ENCODE data around the gene GRID1.

Gene GRID1

DNA sequence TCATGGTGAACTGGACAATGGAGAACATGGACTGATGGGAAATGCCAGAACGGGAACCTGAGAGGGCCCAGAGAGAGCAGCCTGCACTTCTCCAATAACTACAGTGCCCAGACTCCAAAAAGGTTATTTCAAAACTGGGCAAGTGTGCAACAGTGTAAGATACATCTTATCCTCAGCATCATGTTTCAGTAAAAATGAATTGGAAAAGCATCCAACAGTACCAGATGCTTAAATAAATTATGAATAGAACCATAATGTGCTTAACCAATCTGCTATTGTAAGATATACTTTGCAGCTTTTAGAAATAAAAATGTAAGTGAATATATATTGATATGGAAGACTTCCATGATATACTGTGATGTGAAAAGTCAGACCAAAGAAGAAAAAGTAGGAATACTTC lies 303.3 kb downstream of the GRID1 start:
- Mint-ChIP-seq H3K9me3 (no peaks in the 10 kb centered on the region), H3K36me3 (no peaks in the 10 kb centered on the region), H3K27me3 (peaks cover 4 to 38% of the 10 kb centered on the region in 2 donors), H3K4me3 (no peak overlapping the region), H3K27ac (no peak overlapping the region), H3K4me1 (no peaks in the 10 kb centered on the region)
- DNase-seq (no peak), ATAC-seq (replicated peaks) (no peak)

GRCh38 chr10:86062647-86063145 lies 303.9 kb downstream of the GRID1 start:
- Mint-ChIP-seq H3K36me3 (no peaks in the 10 kb centered on the region), H3K27me3 (peaks cover 4 to 38% of the 10 kb centered on the region in 2 donors), H3K4me1 (no peaks in the 10 kb centered on the region), H3K9me3 (no peaks in the 10 kb centered on the region), H3K4me3 (no peak overlapping the region), H3K27ac (no peak overlapping the region)
- ATAC-seq (replicated peaks): no peak
- no peak for DNase-seq

DNA sequence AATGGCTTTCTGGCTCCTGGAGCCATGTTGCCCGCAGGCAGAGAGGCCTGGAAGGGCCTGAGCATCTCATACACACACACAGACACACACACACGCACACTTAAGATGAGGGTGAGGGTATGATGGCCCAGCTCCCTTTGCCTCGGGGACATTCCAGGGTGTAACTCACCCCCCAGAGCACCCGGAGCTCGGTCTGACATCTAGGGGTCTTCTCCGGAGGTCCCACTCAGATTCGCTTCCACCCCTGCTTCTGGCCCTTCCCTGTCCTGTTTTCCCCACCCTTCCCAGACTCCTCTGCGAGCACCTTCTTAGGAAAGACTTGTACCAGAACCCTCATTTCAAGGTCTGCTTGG lies 304.4 kb downstream of the GRID1 start:
- Mint-ChIP-seq H3K36me3 (no peaks in the 10 kb centered on the region), H3K27ac (no peak overlapping the region), H3K4me1 (no peaks in the 10 kb centered on the region)

GRCh38 chr10:86061278-86062197 lies 305.1 kb downstream of the GRID1 start:
- ATAC-seq (replicated peaks) (no peak), DNase-seq (no peak)
- Mint-ChIP-seq H3K27ac (no peak overlapping the region), H3K27me3 (peaks cover 4 to 39% of the 10 kb centered on the region in 2 donors), H3K4me1 (no peaks in the 10 kb centered on the region), H3K36me3 (no peaks in the 10 kb centered on the region), H3K9me3 (no peaks in the 10 kb centered on the region), H3K4me3 (no peak overlapping the region)

More for the DNA sequence above, 304.4 kb downstream of the GRID1 start:
- H3K9me3 Mint-ChIP-seq: no peaks in the 10 kb centered on the region
- H3K27me3 Mint-ChIP-seq: peaks cover 4 to 38% of the 10 kb centered on the region in 2 donors
- no peak overlapping the region for H3K4me3 Mint-ChIP-seq
- ATAC-seq (replicated peaks) (no peak), DNase-seq (no peak)

GRCh38 chr10:86060386-86061277 lies 306.0 kb downstream of the GRID1 start:
- no peak for ATAC-seq (replicated peaks)
- H3K4me1 Mint-ChIP-seq: no peaks in the 10 kb centered on the region
- H3K4me3 Mint-ChIP-seq: no peak overlapping the region
- H3K27me3 Mint-ChIP-seq: peaks cover 4 to 38% of the 10 kb centered on the region in 2 donors
- H3K36me3 Mint-ChIP-seq: no peaks in the 10 kb centered on the region
- H3K27ac Mint-ChIP-seq: no peak overlapping the region
- no peaks in the 10 kb centered on the region for H3K9me3 Mint-ChIP-seq
- no peak for DNase-seq

- H3K9me3 Mint-ChIP-seq: no peaks in the 10 kb centered on the region
- H3K27me3 Mint-ChIP-seq: peaks cover 4 to 31% of the 10 kb centered on the region in 2 donors
- H3K36me3 Mint-ChIP-seq: no peaks in the 10 kb centered on the region
These were observed 306.7 kb downstream of the GRID1 start for GRCh38 chr10:86059892-86060291.

GRCh38 chr10:86058964-86059363 lies 307.6 kb downstream of the GRID1 start:
- Mint-ChIP-seq H3K27me3 (peaks cover 4 to 31% of the 10 kb centered on the region in 2 donors), H3K4me1 (no peaks in the 10 kb centered on the region), H3K36me3 (no peaks in the 10 kb centered on the region), H3K4me3 (no peak overlapping the region), H3K27ac (no peak overlapping the region), H3K9me3 (no peaks in the 10 kb centered on the region)
- DNase-seq (no peak), ATAC-seq (replicated peaks) (no peak)

More at GRCh38 chr10:86059892-86060291, 306.7 kb downstream of the GRID1 start:
- no peak overlapping the region for H3K27ac Mint-ChIP-seq
- ATAC-seq (replicated peaks): no peak
- DNase-seq: no peak
- no peak overlapping the region for H3K4me3 Mint-ChIP-seq
- no peaks in the 10 kb centered on the region for H3K4me1 Mint-ChIP-seq

DNA sequence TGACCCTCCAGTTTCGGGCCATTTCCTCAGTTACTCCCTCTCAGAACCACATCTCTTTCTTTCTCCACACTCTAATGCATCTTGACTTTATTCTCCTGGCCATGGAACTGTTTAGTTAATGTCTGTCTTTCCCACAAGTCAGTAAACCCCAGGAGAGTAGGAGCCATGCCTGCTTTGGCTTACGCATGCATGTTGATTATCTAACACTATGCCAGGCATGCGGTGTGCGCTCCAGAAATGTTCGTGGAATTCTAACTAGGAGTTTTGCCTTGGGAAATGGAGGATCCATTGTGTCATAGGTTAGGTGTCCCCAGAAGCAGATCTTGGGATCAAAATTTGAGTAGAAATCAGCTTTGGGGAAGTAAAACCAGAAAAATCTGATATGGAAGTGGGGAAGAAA lies 308.9 kb downstream of the GRID1 start:
- H3K36me3 Mint-ChIP-seq: no peaks in the 10 kb centered on the region
- H3K4me3 Mint-ChIP-seq: no peak overlapping the region
- no peak overlapping the region for H3K27ac Mint-ChIP-seq
- ATAC-seq (replicated peaks) (no peak), DNase-seq (no peak)
- no peaks in the 10 kb centered on the region for H3K9me3 Mint-ChIP-seq
- H3K4me1 Mint-ChIP-seq: no peaks in the 10 kb centered on the region
- H3K27me3 Mint-ChIP-seq: peaks cover 8 to 27% of the 10 kb centered on the region in 2 donors

GRCh38 chr10:86056672-86057071 lies 309.9 kb downstream of the GRID1 start:
- H3K9me3 Mint-ChIP-seq: no peaks in the 10 kb centered on the region
- no peak overlapping the region for H3K27ac Mint-ChIP-seq
- H3K4me3 Mint-ChIP-seq: no peak overlapping the region
- H3K36me3 Mint-ChIP-seq: no peaks in the 10 kb centered on the region
- ATAC-seq (replicated peaks) (peak in 1 of 2 donors; percentile 10), DNase-seq (no peak)
- H3K4me1 Mint-ChIP-seq: no peaks in the 10 kb centered on the region
- peaks cover 7 to 16% of the 10 kb centered on the region in 2 donors for H3K27me3 Mint-ChIP-seq

GRCh38 chr10:86055928-86056327 lies 310.7 kb downstream of the GRID1 start:
- Mint-ChIP-seq H3K4me1 (no peaks in the 10 kb centered on the region), H3K27ac (no peak overlapping the region), H3K36me3 (no peaks in the 10 kb centered on the region), H3K4me3 (no peak overlapping the region), H3K27me3 (peaks cover 5 to 9% of the 10 kb centered on the region in 2 donors), H3K9me3 (no peaks in the 10 kb centered on the region)
- DNase-seq (no peak), ATAC-seq (replicated peaks) (no peak)

GRCh38 chr10:86053675-86054074 lies 312.9 kb downstream of the GRID1 start:
- H3K27me3 Mint-ChIP-seq: peaks cover 9 to 12% of the 10 kb centered on the region in 2 donors

GRCh38 chr10:86051586-86051985 lies 315.0 kb downstream of the GRID1 start:
- Mint-ChIP-seq H3K9me3 (no peaks in the 10 kb centered on the region), H3K27ac (no peak overlapping the region), H3K4me1 (no peaks in the 10 kb centered on the region), H3K4me3 (no peak overlapping the region), H3K27me3 (peaks cover 9 to 17% of the 10 kb centered on the region in 2 donors), H3K36me3 (no peaks in the 10 kb centered on the region)
- DNase-seq: no peak
- ATAC-seq (replicated peaks): no peak

More at GRCh38 chr10:86053675-86054074, 312.9 kb downstream of the GRID1 start:
- Mint-ChIP-seq H3K27ac (no peak overlapping the region), H3K36me3 (no peaks in the 10 kb centered on the region), H3K4me3 (no peak overlapping the region), H3K4me1 (no peaks in the 10 kb centered on the region), H3K9me3 (no peaks in the 10 kb centered on the region)
- DNase-seq (no peak), ATAC-seq (replicated peaks) (no peak)

DNA sequence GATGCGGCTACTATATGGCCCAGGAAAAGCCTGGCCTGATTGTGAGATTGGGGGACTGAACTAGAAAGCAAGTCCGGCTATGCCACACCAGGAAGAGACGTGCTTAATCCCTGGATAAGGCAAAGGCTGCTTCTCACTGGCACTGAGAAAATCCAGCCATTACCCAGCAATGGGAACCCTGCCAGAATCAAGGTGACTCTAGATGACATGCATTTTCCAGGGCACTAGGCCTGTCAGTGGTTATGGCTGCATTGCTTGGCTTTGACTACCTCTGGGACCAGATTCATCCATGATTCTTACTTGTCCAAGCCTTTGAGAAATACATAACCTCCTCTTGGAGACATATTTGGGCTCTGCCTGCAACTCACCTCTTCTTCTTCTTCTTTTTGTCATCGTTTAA lies 317.2 kb downstream of the GRID1 start:
- no peaks in the 10 kb centered on the region for H3K4me1 Mint-ChIP-seq
- ATAC-seq (replicated peaks) (no peak), DNase-seq (no peak)
- H3K4me3 Mint-ChIP-seq: no peak overlapping the region
- H3K9me3 Mint-ChIP-seq: no peaks in the 10 kb centered on the region
- no peaks in the 10 kb centered on the region for H3K36me3 Mint-ChIP-seq
- no peak overlapping the region for H3K27ac Mint-ChIP-seq
- H3K27me3 Mint-ChIP-seq: peaks cover 21 to 25% of the 10 kb centered on the region in 2 donors

DNA sequence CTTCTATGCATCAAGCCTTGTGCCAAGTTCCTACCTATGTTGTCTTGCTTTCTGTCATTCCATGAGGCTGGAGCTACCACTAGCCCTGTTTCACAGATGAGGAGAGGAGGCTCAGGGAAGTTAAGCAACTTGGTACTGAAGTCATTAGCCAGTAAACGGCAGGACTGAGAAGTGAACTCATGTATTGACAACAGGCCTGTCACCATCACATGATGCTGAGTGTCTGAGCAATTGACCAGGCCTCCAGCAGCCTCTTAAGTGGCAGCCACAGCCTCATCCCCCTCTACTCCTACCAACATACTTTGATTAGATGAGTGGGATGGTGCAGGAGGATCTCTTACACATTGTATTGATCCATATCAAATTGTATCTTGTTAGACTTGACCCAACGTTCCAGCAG lies 317.6 kb downstream of the GRID1 start:
- H3K4me3 Mint-ChIP-seq: no peak overlapping the region
- H3K27me3 Mint-ChIP-seq: peaks cover 21 to 25% of the 10 kb centered on the region in 2 donors
- DNase-seq (no peak), ATAC-seq (replicated peaks) (no peak)
- no peaks in the 10 kb centered on the region for H3K36me3 Mint-ChIP-seq
- no peaks in the 10 kb centered on the region for H3K4me1 Mint-ChIP-seq
- no peaks in the 10 kb centered on the region for H3K9me3 Mint-ChIP-seq
- no peak overlapping the region for H3K27ac Mint-ChIP-seq
